ENCODE data around the gene ANO4.

Gene ANO4

DNA sequence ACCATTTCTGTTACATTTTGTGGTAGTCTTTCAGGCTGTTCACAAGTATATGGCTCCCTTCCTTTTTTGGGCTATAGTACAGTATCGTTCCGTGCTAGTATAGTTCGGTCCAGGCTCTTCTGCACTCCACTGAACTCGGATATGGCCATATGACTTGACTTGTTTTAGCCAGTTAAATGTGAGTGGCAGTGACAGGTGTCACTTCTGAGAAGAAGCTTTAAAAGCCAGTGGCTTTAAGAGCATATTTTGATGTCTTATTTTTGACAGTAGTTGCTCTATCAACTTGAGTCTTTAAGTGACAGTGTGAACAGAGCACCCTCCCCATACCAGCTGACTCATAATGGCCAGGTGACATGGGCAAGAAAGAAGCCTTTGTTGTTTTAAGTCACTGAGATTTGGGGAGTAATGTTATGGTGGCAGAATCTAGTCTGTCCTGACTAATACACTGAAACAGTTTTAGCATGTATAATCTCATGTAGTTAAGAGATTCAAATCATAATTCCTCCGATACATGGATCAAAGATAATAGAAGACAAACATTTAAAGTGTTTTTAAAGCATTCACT lies 64.6 kb downstream of the ANO4 start:
- no peak overlapping the region for H3K27ac ChIP-seq
- H3K27me3 ChIP-seq: no peaks in the 10 kb centered on the region
- intact Hi-C loops (cut with DNase I; ENCODE audit: low total_unique reads): no loop called here
- TF ChIP-seq, protein P1, sequence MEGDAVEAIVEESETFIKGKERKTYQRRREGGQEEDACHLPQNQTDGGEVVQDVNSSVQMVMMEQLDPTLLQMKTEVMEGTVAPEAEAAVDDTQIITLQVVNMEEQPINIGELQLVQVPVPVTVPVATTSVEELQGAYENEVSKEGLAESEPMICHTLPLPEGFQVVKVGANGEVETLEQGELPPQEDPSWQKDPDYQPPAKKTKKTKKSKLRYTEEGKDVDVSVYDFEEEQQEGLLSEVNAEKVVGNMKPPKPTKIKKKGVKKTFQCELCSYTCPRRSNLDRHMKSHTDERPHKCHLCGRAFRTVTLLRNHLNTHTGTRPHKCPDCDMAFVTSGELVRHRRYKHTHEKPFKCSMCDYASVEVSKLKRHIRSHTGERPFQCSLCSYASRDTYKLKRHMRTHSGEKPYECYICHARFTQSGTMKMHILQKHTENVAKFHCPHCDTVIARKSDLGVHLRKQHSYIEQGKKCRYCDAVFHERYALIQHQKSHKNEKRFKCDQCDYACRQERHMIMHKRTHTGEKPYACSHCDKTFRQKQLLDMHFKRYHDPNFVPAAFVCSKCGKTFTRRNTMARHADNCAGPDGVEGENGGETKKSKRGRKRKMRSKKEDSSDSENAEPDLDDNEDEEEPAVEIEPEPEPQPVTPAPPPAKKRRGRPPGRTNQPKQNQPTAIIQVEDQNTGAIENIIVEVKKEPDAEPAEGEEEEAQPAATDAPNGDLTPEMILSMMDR (IDR thresholded peaks at IDR 0.05): no peak
- no peaks in the 10 kb centered on the region for H3K4me1 ChIP-seq
- H3K9me3 ChIP-seq: no peaks in the 10 kb centered on the region
- H3K36me3 ChIP-seq: no peaks in the 10 kb centered on the region
- no peak overlapping the region for H3K4me3 ChIP-seq
- no peak for DNase-seq

DNA sequence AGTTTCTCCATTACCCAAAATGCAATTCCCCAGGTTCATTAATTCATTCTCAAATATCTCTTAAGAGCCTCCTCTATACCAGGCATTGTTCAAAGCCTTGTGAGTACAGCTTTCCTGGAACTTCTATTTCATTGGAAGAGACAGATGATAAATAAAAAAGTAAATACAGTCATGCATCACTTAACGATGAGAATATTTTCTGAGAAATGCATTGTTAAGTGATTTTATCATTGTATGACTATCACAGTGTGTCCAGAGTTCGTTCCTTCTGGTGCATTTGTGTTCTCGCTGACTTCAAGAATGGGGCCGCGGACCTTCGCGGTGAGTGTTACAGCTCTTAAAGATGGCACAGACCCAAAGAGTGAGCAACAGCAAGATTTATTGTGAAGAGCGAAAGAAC lies 66.0 kb downstream of the ANO4 start:
- DNase-seq: no peak
- H3K36me3 ChIP-seq: no peaks in the 10 kb centered on the region
- TF ChIP-seq, protein P1 (IDR thresholded peaks at IDR 0.05): no peak
- no peaks in the 10 kb centered on the region for H3K9me3 ChIP-seq
- no peaks in the 10 kb centered on the region for H3K27me3 ChIP-seq
- no peak overlapping the region for H3K27ac ChIP-seq
- no peaks in the 10 kb centered on the region for H3K4me1 ChIP-seq
- H3K4me3 ChIP-seq: no peak overlapping the region
- intact Hi-C loops (cut with DNase I; ENCODE audit: low total_unique reads): no loop called here

DNA sequence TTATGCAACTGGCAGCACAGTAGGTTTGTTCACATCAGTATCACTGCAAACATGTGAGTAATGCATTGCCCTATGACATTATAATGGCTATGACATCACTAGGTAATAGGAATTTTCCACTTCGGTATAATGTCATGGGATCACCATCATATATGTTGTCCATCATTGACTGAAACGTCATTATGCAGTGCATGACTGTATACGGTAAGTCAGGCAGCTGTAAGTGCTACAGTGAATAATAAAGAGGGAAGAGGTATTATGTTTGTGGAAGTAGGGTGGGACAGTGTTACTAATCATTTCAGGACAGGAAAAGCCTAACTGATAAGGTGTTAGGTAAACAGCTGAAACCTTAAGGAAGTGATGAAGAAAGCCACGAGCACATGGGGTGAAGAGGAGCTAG lies 68.1 kb downstream of the ANO4 start:
- H3K36me3 ChIP-seq: no peaks in the 10 kb centered on the region
- H3K9me3 ChIP-seq: no peaks in the 10 kb centered on the region
- TF ChIP-seq, protein P1 (IDR thresholded peaks at IDR 0.05): no peak
- intact Hi-C loops (cut with DNase I; ENCODE audit: low total_unique reads): no loop called here
- H3K27me3 ChIP-seq: no peaks in the 10 kb centered on the region
- DNase-seq: no peak
- no peak overlapping the region for H3K27ac ChIP-seq
- H3K4me3 ChIP-seq: no peak overlapping the region
- H3K4me1 ChIP-seq: no peaks in the 10 kb centered on the region

DNA sequence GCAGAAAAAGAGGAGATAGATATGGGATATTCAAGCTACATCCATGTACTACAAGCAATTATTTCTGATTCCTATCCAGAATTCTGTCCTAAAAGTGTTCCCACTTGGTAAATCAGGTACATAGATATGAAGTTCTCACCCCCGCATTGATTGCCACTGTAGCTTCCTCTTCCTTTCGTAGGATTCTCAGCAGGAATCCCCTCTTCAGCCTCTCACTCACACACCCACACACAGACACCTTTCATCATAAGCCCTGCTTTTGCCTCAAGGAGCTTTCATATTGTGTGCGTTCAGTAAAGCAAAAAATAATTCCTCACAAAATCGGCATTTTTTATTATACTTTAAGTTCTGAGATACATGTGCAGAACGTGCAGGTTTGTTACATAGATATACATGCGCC lies 69.8 kb downstream of the ANO4 start:
- DNase-seq: no peak
- no peak overlapping the region for H3K27ac ChIP-seq
- no peak overlapping the region for H3K4me3 ChIP-seq
- TF ChIP-seq, protein P1 (IDR thresholded peaks at IDR 0.05): no peak
- H3K4me1 ChIP-seq: no peaks in the 10 kb centered on the region
- no peaks in the 10 kb centered on the region for H3K9me3 ChIP-seq
- intact Hi-C loops (cut with DNase I; ENCODE audit: low total_unique reads): no loop called here
- no peaks in the 10 kb centered on the region for H3K36me3 ChIP-seq
- H3K27me3 ChIP-seq: no peaks in the 10 kb centered on the region

DNA sequence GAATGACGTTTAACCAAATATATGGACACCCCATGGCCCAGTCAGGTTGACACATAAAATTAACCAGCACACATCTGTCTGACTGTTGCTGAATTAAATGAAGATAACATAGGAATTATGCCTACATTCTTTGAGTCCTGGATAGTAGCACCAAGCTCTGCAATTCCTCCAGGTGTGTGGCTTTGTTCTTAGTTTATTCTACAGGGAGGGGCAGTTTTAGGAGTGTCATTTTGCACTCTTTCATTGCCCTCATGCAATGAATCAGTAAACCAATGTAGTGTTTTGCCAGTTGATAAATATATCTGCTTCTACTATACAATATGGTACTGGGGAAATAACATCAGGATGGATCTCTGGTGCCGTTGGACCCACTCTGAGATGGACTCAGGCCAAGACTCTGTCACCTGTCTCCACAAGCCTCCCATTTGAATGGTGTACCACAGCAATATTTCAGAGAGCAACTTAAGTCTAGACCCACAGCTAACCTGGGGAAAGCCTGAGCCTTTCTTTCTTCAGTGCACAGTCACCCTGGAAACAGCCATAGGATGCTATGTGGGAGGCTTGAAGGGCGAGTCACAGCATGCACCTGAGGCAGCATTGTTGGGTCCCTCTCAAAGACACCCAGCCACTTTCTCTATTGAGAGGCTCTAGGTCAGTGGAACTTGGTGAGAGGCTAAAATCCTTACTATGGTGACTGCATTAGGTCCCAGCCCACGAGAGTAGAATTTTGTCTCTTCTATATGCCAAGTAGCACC lies 73.2 kb downstream of the ANO4 start:
- no peak overlapping the region for H3K27ac ChIP-seq
- H3K4me3 ChIP-seq: no peak overlapping the region
- H3K9me3 ChIP-seq: no peaks in the 10 kb centered on the region
- intact Hi-C loops (cut with DNase I; ENCODE audit: low total_unique reads): no loop called here
- TF ChIP-seq, protein P1 (IDR thresholded peaks at IDR 0.05): no peak
- DNase-seq: no peak
- no peaks in the 10 kb centered on the region for H3K36me3 ChIP-seq
- H3K4me1 ChIP-seq: no peaks in the 10 kb centered on the region
- no peaks in the 10 kb centered on the region for H3K27me3 ChIP-seq

Data from tibial artery (tissue), 4 donors.